DOHH2 (cell line): ENCODE measurements around the gene SPSB1.

ENCODE experiments used
- H3F3A ChIP-seq: fragments of 200-600 bp; sonication (generic), shearing (Covaris generic); 2 replicates; pipeline ENCODE4 v1.6.0; 2016; ENCODE audit warnings: antibody characterized with exemption, mild to moderate bottlenecking; ENCODE audit not compliant: control insufficient read depth, insufficient read depth
- H3K27ac ChIP-seq: fragments of 200-600 bp; sonication (generic); 2 replicates; pipeline ENCODE4 v1.5.1; 2014; ENCODE audit warnings: low read depth, mild to moderate bottlenecking, low read length, moderate library complexity
- H3K27me3 ChIP-seq: fragments of 200-600 bp; sonication (generic); 2 replicates; pipeline ENCODE4 v1.6.1; 2014; ENCODE audit warnings: mild to moderate bottlenecking, low read length, mixed read lengths; ENCODE audit not compliant: control insufficient read depth
- H3K36me3 ChIP-seq: fragments of 200-600 bp; sonication (generic); 2 replicates; pipeline ENCODE4 v1.6.1; 2014; ENCODE audit warnings: mild to moderate bottlenecking, low read length, moderate library complexity, mixed read lengths; ENCODE audit not compliant: control insufficient read depth
- H3K4me1 ChIP-seq: fragments of 200-600 bp; sonication (generic); 2 replicates; pipeline ENCODE4 v1.6.1; 2014; ENCODE audit warnings: mild to moderate bottlenecking, low read length, mixed read lengths; ENCODE audit not compliant: control insufficient read depth
- H3K4me2 ChIP-seq: fragments of 200-600 bp; sonication (generic); 2 replicates; pipeline ENCODE4 v1.6.0; 2014; ENCODE audit warnings: mild to moderate bottlenecking, low read length, moderate library complexity
- H3K4me3 ChIP-seq: fragments of 200-600 bp; sonication (generic); 2 replicates; pipeline ENCODE4 v1.5.1; 2014; ENCODE audit warnings: mild to moderate bottlenecking, low read length, mixed read lengths
- H3K79me2 ChIP-seq: fragments of 200-600 bp; sonication (generic); 2 replicates; pipeline ENCODE4 v1.6.1; 2014; ENCODE audit warnings: mild to moderate bottlenecking, low read length, mixed read lengths; ENCODE audit not compliant: control insufficient read depth
- H3K9me2 ChIP-seq: fragments of 200-600 bp; sonication (generic); replicated peaks from 2 replicates; pipeline ENCODE4 v1.6.1; 2014; ENCODE audit warnings: mild to moderate bottlenecking, low read length, mixed read lengths; ENCODE audit not compliant: control insufficient read depth
- H3K9me3 ChIP-seq: fragments of 200-600 bp; sonication (generic); 2 replicates; pipeline ENCODE4 v1.6.1; 2014; ENCODE audit warnings: antibody characterized with exemption, low read length, mixed read lengths; ENCODE audit not compliant: control insufficient read depth, insufficient read depth
- H4K20me1 ChIP-seq: fragments of 200-600 bp; sonication (generic); 2 replicates; pipeline ENCODE4 v1.6.0; 2014; ENCODE audit warnings: low read depth, mild to moderate bottlenecking, antibody characterized with exemption, low read length, moderate library complexity; ENCODE audit not compliant: control insufficient read depth, insufficient read depth
- CTCF ChIP-seq: fragments of 200-600 bp; sonication (generic); IDR thresholded peaks from one replicate; pipeline ENCODE4 v1.5.1; 2014; ENCODE audit warnings: antibody characterized with exemption, mild to moderate bottlenecking, low read depth, low read length; ENCODE audit not compliant: poor library complexity, severe bottlenecking
- EZH2phosphoT487 ChIP-seq: fragments of 200-600 bp; sonication (generic); IDR thresholded peaks from 2 replicates; pipeline ENCODE4 v1.6.1; 2017; ENCODE audit warnings: borderline replicate concordance, mild to moderate bottlenecking, antibody characterized with exemption, low read length, moderate library complexity, mixed read lengths

Gene SPSB1

DNA sequence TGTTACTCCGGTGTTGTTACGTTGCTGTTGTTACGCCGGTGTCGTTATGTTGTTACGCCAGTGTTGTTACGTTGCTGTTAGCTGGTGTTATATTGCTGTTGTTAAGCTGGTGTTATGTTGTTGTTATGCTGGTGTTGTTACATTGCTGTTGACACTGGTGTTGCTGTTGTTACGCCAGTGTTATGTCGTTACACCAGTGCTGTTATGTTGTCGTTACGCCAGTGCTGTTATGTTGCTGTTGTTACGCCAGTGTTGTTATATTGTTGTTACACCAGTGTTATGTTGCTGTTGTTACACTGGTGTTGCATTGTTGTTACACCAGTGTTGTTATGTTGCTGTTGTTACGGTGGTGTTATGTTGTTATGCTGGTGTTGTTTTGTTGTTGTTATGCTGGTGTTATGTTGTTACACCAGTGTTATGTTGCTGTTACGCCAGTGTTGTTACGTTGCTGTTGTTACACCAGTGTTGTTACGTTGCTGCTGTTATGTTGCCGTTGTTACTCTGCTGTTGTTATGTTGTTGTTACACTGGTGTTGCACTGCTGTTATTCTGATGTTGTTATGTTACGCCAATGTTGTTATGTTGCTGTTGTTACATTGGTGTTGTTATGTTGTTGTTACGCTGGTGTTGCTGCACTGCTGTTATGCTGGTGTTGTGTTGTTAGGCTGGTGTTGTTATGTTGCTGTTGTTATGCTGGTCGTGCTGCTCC lies 32.5 kb upstream of the SPSB1 start:
- Histone ChIP-seq H3K4me1 (no peaks in the 10 kb centered on the region), H3K79me2 (peaks cover 21% of the 10 kb centered on the region), H3K36me3 (no peaks in the 10 kb centered on the region; the same call in 1 of the 2 replicates), H3F3A (peaks cover 10% of the 10 kb centered on the region), H3K4me2 (no peak overlapping the region), H3K27me3 (no peaks in the 10 kb centered on the region), H3K27ac (no peak overlapping the region), H3K9me2 (no peaks in the 10 kb centered on the region), H3K9me3 (peaks cover 21% of the 10 kb centered on the region), H4K20me1 (no peaks in the 10 kb centered on the region), H3K4me3 (no peak overlapping the region)
- TF ChIP-seq EZH2phosphoT487 (no peak), CTCF (no peak)

DNA sequence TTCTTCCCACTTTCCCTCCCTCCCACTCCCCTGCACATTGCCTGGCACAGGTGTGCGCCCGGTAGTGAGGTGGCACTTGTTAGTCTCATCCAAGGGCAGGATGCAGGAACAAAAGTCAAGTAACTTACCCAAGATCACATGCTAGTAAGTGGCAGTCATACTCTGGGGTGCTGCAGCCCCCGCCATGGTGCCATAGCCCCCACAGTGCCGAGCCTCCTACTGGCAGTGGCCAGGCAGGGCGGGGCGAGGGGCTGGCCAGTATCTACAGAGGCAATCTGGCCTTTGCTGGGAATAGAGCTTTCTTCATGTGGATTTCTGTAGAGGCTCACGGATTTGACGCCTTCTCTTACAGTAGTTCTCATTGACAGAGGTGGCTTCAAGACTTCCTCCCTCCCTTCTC lies 31.2 kb upstream of the SPSB1 start:
- TF ChIP-seq EZH2phosphoT487 (no peak), CTCF (no peak)
- Histone ChIP-seq H3K9me2 (no peaks in the 10 kb centered on the region), H4K20me1 (no peaks in the 10 kb centered on the region), H3K9me3 (peaks cover 21% of the 10 kb centered on the region), H3K36me3 (no peaks in the 10 kb centered on the region; the same call in 1 of the 2 replicates), H3K27me3 (no peaks in the 10 kb centered on the region), H3K27ac (no peak overlapping the region), H3K4me3 (no peak overlapping the region), H3K79me2 (peaks cover 21% of the 10 kb centered on the region), H3F3A (peaks cover 10% of the 10 kb centered on the region), H3K4me1 (no peaks in the 10 kb centered on the region), H3K4me2 (no peak overlapping the region)

DNA sequence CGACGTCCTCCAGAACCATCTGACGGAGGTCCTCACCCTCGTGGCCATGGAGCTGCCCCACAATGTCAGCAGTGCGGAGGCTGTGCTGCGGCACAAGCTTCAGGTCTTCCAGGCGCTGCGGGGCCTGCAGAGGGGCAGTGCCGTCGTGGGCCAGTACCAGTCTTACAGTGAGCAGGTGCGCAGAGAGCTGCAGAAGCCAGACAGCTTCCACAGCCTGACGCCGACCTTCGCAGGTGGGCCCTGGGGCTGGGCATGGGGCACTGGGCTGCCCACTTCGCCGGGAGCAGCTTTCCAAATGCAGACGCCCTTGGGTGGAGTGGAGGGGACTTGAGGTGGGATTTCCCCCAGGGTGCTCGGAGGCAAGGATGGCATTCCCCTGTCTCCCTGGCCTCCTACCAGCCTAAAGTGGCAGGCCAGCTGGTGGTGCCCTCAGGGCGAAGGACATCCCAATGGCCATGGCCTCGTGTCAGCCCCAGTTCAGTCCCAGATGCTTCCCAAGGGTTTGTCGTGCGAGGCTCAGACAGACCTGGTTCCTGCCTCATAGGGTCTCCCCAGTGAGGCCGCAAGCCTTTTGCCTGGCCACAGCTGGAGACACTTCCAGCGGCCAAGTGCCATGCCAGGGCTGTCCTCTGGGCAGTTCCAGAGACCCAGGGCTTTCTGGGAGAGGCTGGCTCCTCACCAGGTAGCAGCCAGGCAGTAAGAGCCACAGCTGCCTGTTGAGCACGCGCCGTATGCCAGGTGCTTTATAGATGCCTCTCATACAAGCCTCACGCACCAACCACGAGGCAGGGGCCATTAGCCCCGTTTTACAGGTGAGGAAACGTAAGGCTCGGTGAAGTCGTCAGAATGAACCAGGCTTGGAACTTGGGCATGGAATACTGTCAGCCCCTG lies 30.4 kb upstream of the SPSB1 start:
- H3K4me2 ChIP-seq = no peak overlapping the region
- H3K4me3 ChIP-seq = no peak overlapping the region
- peaks cover 21% of the 10 kb centered on the region for H3K79me2 ChIP-seq
- peaks cover 10% of the 10 kb centered on the region for H3F3A ChIP-seq
- TF ChIP-seq CTCF (no peak), EZH2phosphoT487 (no peak)
- H3K27ac ChIP-seq = no peak overlapping the region
- no peaks in the 10 kb centered on the region for H3K9me2 ChIP-seq
- H3K27me3 ChIP-seq = no peaks in the 10 kb centered on the region
- no peaks in the 10 kb centered on the region for H4K20me1 ChIP-seq
- peaks cover 21% of the 10 kb centered on the region for H3K9me3 ChIP-seq
- H3K36me3 ChIP-seq = no peaks in the 10 kb centered on the region; the same call in 1 of the 2 replicates
- H3K4me1 ChIP-seq = peaks cover 5% of the 10 kb centered on the region
